Tibial nerve (tissue), 4 donors: ENCODE results near the gene DMBT1.

Experiments used
- CTCF ChIP-seq, 5 experiments: fragments of 200-600 bp in 3 of 5; fragments of 450-650 bp in 2 of 5; sonication (generic) in 3 of 5; IDR thresholded peaks; one replicate each; pipeline ENCODE4 v1.5.1; 2016 to 2019; ENCODE audit warnings: antibody characterized with exemption in 5 of 5, mild to moderate bottlenecking in 3 of 5, moderate library complexity in 2 of 5
- EP300 ChIP-seq, 2 donors: sonication (generic); formaldehyde crosslinking; IDR thresholded peaks; one replicate each; pipeline ENCODE4 v1.6.1; 2017; ENCODE audit warnings: antibody characterized with exemption in 2 of 2, mild to moderate bottlenecking in 1 of 2

- TF ChIP-seq CTCF (IDR thresholded peaks at IDR 0.05) (no peak), EP300 (IDR thresholded peaks at IDR 0.05) (no peak)
Measured at GRCh38 chr10:122575776-122576175, 15.2 kb downstream of the DMBT1 start.
